T-helper 22 cell (primary cell): Measurements from ENCODE around the gene STKLD1.
"Not testable (repeated sequence)": the region's sequence is repeated elsewhere in the genome, so short reads cannot be mapped to it uniquely, and the experiment has no call there.

ENCODE experiments used
- DNase-seq: peaks from one replicate; pipeline ENCODE4 v3.0.0-alpha.2; 2020; ENCODE audit warnings: low read depth

Gene STKLD1

DNA sequence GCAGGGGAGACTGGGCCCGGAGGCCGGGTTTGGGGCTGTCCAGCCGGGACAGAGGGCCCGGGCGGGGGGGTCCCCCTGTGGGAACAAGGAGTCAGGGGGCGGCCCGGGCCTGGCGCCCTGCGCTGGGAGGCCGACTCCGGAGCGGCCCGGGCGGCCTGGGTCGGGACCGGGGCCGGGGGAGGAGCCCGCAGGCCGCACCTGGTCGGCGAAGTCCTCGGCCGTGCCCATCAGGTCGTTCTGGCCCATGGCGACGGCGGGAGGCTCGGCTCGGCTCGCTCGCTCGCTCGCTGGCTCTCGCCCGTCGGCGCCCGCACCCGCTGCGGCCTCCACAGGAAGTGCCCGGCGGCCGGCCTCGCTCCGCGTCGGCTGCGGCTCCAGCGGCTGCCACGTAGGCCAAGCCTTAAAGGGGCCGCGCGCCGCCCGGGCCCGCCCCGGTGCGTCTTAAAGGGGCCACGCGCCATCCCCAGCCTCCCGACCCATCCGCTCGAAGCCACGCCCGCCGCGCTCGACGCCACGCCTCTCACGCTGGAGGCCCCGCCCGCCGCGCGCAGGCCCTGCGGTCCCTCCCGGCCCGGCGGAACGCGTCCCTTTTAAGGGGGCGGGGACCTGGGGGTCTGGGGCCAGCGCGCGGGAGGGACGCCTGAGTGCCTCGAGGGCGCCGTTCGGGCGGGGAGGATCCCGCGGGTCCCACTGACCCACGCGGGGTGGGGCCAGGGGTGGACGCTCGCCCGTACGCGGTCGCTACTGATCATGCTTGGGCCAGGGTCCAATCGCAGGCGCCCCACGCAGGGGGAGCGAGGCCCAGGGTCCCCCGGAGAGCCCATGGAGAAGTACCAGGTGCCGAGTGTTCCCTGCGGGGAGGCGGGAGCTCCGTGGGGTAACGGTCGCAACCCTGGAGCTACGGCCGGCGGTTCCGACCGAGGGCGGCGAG is at the start of gene STKLD1, which contains the start of gene SURF4:
Gene STKLD1 (plus strand): TSS at position 643 of the 931 bp plus-strand sequence. CDS start 108 bp downstream, at position 751.
Gene SURF4 (minus strand): TSS at position 337 of the 931 bp plus-strand sequence. CDS start 91 bp downstream, at position 246.
- peak; percentile 85 for DNase-seq

- not testable (repeated sequence) for DNase-seq
These were observed 49.1 kb upstream of the STKLD1 start for GRCh38 chr9:133327021-133327420.

DNA sequence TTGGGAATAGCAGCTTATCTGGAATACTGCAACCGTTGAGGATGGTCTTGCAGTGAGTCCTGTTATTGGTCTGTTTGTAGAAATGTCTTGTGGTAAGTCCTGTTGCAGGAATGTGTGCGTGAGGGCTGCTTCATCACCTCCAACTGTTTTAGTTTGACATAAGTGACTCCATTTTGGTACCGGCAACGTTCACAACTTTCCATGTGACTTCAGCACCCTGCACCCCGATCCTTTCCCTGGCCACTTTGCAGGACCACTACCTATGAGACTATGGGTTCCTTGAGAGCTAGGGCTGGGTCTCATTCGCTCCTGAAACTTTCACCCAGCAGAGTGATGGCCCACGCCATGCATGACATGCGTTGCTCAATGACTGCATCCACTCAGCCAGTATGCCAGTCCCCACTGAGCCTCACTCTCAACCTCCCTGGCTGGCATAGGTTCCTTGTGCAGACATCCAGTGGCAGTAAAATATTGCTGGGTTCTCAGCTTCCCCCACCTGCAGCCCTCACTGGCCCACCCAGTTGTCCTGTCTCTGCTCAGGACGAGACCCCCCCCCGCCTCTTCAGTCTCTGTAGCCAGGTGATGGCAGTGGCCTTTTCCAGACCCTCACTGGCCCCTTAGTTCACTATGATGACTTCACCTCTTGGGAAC is 48.2 kb upstream of the STKLD1 start:
- DNase-seq = no peak

- not testable (repeated sequence) for DNase-seq
These were observed 46.6 kb upstream of the STKLD1 start for GRCh38 chr9:133329306-133330156.

- DNase-seq = no peak
These were observed 44.9 kb upstream of the STKLD1 start for GRCh38 chr9:133331221-133331620.

GRCh38 chr9:133331641-133332380 is 44.4 kb upstream of the STKLD1 start:
- DNase-seq = no peak

- DNase-seq = no peak
These were observed 43.8 kb upstream of the STKLD1 start for GRCh38 chr9:133332381-133332730.

- no peak for DNase-seq
These were observed 43.2 kb upstream of the STKLD1 start for GRCh38 chr9:133333011-133333410.

DNA sequence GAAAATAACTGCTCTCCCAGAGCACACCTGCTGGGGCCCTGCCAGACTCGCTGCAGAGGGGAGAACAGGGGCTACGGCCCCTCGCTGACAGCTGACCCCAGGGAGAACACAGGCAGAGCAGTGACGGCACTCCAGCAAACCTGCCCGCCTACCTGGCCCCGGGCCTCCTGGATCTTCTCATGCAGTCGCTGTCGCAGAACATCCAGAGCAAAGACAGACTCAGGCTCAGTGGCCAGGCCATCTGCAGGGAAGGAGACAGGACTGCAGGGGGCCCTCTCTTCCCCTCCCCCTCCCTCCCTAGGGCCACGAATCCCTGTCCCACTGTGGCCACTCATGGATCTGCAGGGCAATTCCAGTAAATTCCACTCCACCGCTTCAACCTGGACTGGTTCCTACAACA is 42.6 kb upstream of the STKLD1 start:
- DNase-seq = no peak

GRCh38 chr9:133334161-133334560 is 42.0 kb upstream of the STKLD1 start:
- DNase-seq = no peak

DNA sequence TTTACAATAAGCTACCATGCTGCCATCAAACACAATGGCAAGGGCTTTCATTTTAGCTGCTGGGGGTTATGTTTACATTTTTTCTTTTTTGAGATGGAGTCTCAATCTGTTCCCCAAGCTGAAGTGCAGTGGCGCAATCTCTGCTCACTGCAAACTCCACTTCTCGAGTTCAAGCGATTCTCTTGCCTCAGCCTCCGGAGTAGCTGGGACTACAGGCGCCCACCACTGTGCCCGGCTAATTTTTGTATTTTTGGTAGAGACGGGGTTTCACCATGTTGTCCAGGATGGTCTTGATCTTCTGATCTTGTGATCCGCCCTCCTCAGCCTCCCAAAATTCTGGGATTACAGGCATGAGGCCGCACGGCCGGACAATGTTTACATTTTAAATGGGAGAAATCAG is 41.3 kb upstream of the STKLD1 start:
- DNase-seq = not testable (repeated sequence)

DNA sequence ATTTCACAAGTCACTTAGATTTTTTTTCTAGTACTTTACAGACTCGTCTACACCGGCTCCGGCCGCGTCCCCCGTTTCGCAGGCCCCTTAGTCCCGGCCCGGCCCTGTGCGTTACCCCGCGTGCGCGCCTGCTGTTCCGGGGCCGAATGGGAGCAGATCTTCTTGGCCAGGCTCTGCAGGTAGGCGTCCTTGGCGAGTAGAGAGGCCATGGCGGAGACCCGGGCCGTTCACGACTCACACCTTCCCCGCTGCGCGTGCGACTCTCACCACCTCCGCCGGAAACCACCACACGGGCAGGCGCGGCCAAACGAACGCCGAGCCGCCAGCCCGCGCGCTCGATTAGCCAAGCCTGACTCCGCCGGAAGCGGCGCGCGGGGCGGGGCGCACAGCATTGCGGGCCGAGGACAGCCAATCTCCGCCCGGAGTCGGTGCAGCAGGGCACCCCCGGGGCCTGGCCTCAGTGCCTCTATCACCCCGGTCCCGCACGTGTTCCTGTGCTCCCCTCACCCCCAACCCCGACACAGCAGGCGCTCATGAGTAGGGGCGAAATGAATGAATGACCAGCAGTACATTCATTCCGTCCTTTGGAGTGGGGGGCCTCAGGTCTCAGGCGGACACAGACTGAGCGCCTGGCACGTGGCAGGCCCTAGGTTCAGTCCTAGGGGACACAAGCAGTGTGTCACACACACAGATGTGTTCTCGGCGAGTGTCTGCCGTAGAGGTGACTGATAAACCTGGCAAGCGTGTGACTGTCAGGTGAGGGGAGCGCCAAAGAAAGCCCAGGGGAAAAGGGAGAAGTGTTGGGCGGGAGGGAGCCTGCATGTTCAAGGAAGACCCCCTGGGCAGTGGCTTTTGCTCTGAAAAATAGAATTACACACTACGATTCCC is 40.0 kb upstream of the STKLD1 start, which contains the start of gene SURF6:
Gene SURF6 (minus strand): TSS at position 265 of the 888 bp plus-strand sequence. CDS start 56 bp downstream, at position 209.
- DNase-seq = peak; percentile 89

DNA sequence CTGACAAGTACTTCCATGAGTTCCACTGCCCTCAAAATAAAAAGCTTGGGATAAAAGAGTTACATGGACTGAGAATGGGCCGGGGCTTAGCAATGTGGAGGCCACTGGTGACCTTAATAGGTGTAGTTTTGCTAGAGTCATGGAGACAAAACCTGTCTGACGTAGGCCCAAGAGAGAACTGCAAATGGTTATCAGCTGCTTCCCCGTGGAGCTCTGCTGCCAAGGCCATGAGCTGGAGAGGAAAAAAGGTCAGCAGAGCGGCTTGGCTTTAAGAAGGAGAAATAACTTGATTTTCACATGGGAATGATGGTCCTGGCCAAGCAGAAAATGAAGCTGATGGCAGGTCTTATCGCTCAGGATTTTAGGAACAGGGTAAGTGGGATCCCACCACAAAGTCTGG is 36.5 kb upstream of the STKLD1 start:
- no peak for DNase-seq

- no peak for DNase-seq
These were observed 35.9 kb upstream of the STKLD1 start for GRCh38 chr9:133340256-133340655.

GRCh38 chr9:133340916-133341315 is 35.2 kb upstream of the STKLD1 start:
- DNase-seq = no peak

DNA sequence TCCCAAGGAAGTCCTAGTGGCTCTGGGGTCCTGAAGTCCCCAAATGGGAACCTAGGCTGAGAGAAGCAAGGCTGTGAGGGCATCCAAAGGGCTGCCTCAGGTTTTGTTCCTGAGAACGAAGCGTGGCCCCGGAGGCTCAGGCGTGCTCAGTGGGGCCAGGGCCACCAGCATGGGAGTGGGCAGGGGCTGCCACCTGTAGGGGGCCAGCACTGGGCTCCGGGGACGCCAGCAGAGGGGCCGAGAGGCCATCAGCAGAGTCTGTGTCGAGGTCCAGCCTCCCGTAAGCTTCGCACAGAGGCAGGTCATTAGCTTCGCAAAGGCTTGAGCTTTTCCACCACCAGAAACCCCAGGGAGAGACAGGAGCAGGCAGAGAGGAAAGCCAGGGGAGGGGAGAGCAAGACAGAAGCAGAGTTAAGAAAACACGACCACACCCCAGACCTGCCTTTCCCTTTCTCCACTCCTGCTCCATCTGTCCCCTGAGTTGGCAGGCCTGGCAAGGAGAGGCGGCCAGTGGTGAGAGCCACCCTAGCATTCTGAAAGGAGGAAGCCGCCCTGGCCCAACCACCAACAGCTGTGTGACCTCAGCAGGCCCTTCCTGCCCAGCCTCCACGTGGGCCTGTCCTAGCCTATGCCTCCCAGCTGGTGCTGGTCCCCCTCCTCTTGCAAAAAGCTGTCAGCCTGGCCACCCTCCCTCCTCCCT is 34.6 kb upstream of the STKLD1 start:
- DNase-seq = no peak

DNA sequence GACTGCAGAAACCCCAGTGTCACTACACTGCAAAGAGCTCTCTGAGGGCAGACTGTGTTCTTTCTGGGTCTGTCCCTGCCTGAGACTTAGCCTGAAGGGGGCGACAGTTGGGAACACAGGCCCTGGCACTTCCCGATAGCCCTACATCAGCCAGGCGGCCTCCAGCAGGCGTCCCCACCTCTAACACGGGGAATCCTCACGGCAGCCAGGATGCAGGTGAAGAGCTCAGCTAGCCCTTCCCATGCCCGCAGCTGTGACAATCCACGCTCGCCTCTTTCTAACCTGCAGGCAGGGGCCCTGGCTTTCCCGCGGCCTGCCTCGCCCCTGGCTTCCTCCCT is 34.1 kb upstream of the STKLD1 start:
- no peak for DNase-seq

DNA sequence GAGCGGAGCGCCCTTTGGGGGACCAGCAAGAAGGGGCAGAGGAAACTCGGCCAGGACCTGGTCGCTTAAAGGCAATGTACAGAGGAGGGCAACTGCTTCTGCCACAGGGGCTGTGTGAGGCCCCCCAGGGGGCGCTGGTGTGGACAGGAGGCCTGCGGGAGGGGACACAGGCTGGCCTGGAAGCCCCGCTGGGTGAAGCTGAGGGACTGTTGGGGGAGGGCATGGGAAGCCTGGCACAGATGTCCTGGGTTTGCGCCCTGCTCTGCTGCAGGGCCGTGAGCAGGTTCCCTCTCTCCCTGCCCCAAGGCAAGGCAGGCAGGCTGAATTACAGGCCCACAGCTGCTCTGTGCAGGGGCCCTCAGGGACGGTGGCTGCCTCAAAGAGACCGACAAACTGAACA is 33.6 kb upstream of the STKLD1 start:
- no peak for DNase-seq

GRCh38 chr9:133344071-133344470 is 32.1 kb upstream of the STKLD1 start:
- DNase-seq = no peak

GRCh38 chr9:133344979-133345378 is 31.2 kb upstream of the STKLD1 start:
- DNase-seq = no peak
